ENCODE results near the gene BANF2. TPM values are rescaled to one million over a fixed set of nuclear protein-coding genes. Genes with fewer than 3 reads are reported as not detected.
A peak's percentile ranks its signal among the peaks of the same experiment; 100 is the strongest.

BANF2 gene
- total and polyA plus RNA-seq, 2 of the 13 experiments (the other 11 are each of a cell fraction or from before 2014, with no cell fraction given) = 0.35 TPM; not detected in 1

GRCh38 chr20:17676378-17676759, 23.4 kb upstream of the BANF2 start (continued):
- TF ChIP-seq ETS1 (CRISPR knock-in tag; IDR thresholded peaks at IDR 0.05) = no peak
- no peak for TF ChIP-seq DPF2 (CRISPR knock-in tag; IDR thresholded peaks at IDR 0.05; ENCODE audit: borderline replicate concordance, low read depth)
- TF ChIP-seq RELA (CRISPR knock-in tag; IDR thresholded peaks at IDR 0.05) = no peak
- TF ChIP-seq RFX5 (IDR thresholded peaks at IDR 0.05; ENCODE audit: low read depth, low read length) = no peak
- no peak for TF ChIP-seq ZNF816 (CRISPR knock-in tag; IDR thresholded peaks at IDR 0.05; ENCODE audit: borderline replicate concordance)
- TF ChIP-seq SSRP1 (CRISPR knock-in tag; IDR thresholded peaks at IDR 0.05) = no peak
- no peak for TF ChIP-seq ZNF800 (CRISPR knock-in tag; IDR thresholded peaks at IDR 0.05)
- no peak for TF ChIP-seq GATAD2A (CRISPR knock-in tag; IDR thresholded peaks at IDR 0.05)
- TF ChIP-seq, protein P1, sequence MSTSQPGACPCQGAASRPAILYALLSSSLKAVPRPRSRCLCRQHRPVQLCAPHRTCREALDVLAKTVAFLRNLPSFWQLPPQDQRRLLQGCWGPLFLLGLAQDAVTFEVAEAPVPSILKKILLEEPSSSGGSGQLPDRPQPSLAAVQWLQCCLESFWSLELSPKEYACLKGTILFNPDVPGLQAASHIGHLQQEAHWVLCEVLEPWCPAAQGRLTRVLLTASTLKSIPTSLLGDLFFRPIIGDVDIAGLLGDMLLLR (CRISPR knock-in tag; IDR thresholded peaks at IDR 0.05) = 0 out of 2 replicates have a peak, but pooled peaks have one; percentile 40
- no peak for TF ChIP-seq SPEN (CRISPR knock-in tag; IDR thresholded peaks at IDR 0.05; ENCODE audit: low read depth)
- TF ChIP-seq ZSCAN5A (CRISPR knock-in tag; IDR thresholded peaks at IDR 0.05; ENCODE audit: borderline replicate concordance) = no peak
- TF ChIP-seq, protein P2, sequence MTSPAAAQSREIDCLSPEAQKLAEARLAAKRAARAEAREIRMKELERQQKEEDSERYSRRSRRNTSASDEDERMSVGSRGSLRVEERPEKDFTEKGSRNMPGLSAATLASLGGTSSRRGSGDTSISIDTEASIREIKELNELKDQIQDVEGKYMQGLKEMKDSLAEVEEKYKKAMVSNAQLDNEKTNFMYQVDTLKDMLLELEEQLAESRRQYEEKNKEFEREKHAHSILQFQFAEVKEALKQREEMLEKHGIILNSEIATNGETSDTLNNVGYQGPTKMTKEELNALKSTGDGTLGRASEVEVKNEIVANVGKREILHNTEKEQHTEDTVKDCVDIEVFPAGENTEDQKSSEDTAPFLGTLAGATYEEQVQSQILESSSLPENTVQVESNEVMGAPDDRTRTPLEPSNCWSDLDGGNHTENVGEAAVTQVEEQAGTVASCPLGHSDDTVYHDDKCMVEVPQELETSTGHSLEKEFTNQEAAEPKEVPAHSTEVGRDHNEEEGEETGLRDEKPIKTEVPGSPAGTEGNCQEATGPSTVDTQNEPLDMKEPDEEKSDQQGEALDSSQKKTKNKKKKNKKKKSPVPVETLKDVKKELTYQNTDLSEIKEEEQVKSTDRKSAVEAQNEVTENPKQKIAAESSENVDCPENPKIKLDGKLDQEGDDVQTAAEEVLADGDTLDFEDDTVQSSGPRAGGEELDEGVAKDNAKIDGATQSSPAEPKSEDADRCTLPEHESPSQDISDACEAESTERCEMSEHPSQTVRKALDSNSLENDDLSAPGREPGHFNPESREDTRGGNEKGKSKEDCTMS (CRISPR knock-in tag; conservative IDR thresholded peaks at IDR 0.05) = no peak
- no peak for TF ChIP-seq ZNF546 (CRISPR knock-in tag; conservative IDR thresholded peaks at IDR 0.05)
- TF ChIP-seq ESRRA (CRISPR knock-in tag; IDR thresholded peaks at IDR 0.05; ENCODE audit: low read depth) = no peak
- no peak for TF ChIP-seq CSRNP1 (CRISPR knock-in tag; IDR thresholded peaks at IDR 0.05)
- 0 out of 2 replicates have a peak, but pooled peaks have one; percentile 7 for TF ChIP-seq POLR2AphosphoS2 (IDR thresholded peaks at IDR 0.05; ENCODE audit: low read depth, low read length)
- TF ChIP-seq MIXL1 (CRISPR knock-in tag; IDR thresholded peaks at IDR 0.05) = no peak
- no peak for TF ChIP-seq ZSCAN9 (CRISPR knock-in tag; IDR thresholded peaks at IDR 0.05; ENCODE audit: borderline replicate concordance)
- TF ChIP-seq ZNF891 (CRISPR knock-in tag; IDR thresholded peaks at IDR 0.05) = 0 out of 2 replicates have a peak, but pooled peaks have one; percentile 23
- TF ChIP-seq SP5 (CRISPR knock-in tag; IDR thresholded peaks at IDR 0.05; ENCODE audit: borderline replicate concordance, low read depth) = no peak
- no peak for TF ChIP-seq CHD4 (IDR thresholded peaks at IDR 0.05; ENCODE audit: borderline replicate concordance, low read length)

All from HepG2 (cell line).